Fibroblast of the aortic adventitia (primary cell): ENCODE data around the gene NINJ2. TPM values are rescaled to one million over a fixed set of nuclear protein-coding genes. Genes with fewer than 3 reads are reported as not detected.
A peak's percentile ranks its signal among the peaks of the same experiment; 100 is the strongest.

Source experiments
- DNase-seq: peaks from one replicate; pipeline ENCODE4 v3.0.0-alpha.2; 2010; ENCODE audit warnings: low read depth
- H3K4me3 ChIP-seq: 2 replicates; pipeline ENCODE4 v1.5.1; 2011; ENCODE audit warnings: low read depth, mild to moderate bottlenecking, control low read depth, low read length, moderate library complexity
- total RNA-seq: library from RNA; depleted of rRNA; stranded (reverse); fragments of >200 nt; gene quantifications from 2 replicates; pipeline ENCODE4 v1.2.3, GENCODE V29; 2012; ENCODE audit warnings: low replicate concordance
- TF ChIP-seq, protein P1 (sequence below): IDR thresholded peaks from 2 replicates; pipeline ENCODE4 v1.5.1; 2011; ENCODE audit warnings: mild to moderate bottlenecking, low read length, control low read depth, inconsistent platforms; ENCODE audit not compliant: insufficient read depth

NINJ2 gene
- total RNA-seq, 1 donor: 0.45 TPM

DNA sequence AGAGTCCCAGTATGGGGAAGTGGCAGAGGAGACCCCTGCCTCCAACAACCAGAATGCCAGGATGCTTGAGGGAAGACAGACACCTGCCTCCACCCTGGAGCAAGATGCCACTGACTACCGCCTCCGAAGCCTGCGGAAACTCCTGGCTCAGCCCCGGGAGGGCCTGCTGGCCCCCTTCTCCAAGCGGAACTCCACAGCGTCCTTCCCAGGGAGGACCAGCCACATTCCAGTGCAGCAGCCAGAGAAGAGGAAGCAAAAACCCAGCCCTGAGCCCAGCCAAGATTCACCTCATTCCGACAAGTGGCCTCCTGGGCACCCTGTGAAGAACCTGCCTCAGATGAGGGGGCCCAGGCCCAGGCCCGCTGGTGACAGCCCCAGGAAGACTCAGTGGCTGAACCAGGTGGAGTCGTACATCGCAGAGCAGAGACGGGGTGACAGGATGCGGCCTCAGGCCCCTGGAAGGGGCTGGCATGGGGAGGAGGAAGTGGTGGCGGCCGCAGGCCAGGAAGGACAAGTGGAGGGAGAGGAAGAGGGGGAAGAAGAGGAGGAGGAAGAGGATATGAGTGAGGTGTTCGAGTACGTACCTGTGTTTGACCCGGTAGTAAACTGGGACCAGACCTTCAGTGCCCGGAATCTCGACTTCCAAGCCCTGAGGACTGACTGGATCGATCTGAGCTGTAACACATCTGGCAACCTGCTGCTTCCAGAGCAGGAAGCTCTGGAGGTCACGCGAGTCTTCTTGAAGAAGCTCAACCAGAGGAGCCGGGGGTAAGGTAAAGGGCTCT is 109.8 kb downstream of the NINJ2 start:
- TF ChIP-seq, protein P1, sequence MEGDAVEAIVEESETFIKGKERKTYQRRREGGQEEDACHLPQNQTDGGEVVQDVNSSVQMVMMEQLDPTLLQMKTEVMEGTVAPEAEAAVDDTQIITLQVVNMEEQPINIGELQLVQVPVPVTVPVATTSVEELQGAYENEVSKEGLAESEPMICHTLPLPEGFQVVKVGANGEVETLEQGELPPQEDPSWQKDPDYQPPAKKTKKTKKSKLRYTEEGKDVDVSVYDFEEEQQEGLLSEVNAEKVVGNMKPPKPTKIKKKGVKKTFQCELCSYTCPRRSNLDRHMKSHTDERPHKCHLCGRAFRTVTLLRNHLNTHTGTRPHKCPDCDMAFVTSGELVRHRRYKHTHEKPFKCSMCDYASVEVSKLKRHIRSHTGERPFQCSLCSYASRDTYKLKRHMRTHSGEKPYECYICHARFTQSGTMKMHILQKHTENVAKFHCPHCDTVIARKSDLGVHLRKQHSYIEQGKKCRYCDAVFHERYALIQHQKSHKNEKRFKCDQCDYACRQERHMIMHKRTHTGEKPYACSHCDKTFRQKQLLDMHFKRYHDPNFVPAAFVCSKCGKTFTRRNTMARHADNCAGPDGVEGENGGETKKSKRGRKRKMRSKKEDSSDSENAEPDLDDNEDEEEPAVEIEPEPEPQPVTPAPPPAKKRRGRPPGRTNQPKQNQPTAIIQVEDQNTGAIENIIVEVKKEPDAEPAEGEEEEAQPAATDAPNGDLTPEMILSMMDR: no peak
- no peak overlapping the region for H3K4me3 ChIP-seq
- DNase-seq: no peak

DNA sequence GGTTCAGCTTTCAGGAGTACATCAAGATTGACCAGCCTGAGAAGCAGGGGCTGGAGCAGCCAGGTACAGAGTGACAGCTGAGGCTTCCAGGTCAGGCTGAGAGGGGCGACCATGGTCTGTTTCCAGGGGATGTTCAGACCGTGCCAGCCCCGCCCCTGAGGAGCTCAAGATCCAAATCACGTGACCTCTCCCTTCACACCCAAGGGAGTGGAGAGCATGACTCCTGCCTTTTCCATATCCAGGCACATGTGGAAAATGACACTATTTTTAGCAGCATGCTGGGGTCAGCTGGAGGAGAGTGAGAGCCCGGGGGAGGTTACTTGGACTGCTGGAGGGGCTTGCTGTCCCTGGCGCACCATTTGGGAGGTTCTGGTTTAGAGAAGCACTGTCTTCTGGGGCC is 110.8 kb downstream of the NINJ2 start:
- DNase-seq: peak; percentile 31
- TF ChIP-seq, protein P1: no peak
- H3K4me3 ChIP-seq: no peak overlapping the region

DNA sequence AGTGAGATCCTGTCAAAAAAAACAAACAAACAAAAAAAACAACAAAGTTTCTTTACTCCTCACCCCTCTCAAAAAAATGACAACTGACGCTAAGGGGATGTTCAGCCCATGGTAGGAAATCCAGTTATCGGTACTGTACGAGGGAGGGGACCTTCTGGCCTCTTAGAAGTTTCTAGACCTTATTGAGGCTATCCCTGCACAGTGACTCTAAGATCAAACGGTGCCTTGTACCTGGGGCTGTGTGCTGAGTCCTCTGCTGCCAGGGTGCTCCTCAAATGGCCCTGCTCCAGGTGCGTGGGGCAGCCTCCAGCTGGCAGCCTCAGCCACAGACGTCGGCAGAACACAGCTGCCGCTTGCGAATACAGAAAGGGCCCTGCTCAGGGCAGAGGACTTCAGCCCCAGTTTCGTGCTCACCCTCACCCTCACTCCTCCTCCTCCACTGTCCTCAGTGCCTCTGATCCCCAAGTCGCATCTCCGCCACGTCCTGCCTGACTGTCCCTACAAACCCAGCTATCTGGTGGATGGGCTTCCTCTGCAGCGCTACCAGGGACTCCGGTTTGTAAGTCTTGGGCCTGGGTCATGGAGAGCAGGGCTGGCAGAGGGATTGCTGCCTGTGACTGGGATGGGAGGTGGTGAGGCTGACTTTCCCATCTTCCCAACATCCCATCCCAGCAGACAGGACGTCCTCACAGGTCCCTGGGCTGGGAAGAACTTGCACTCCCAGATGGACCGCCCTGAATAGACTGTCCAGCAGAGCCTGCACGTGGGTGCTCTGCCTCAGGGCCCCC is 112.6 kb downstream of the NINJ2 start:
- no peak overlapping the region for H3K4me3 ChIP-seq
- TF ChIP-seq, protein P1: no peak
- no peak for DNase-seq

DNA sequence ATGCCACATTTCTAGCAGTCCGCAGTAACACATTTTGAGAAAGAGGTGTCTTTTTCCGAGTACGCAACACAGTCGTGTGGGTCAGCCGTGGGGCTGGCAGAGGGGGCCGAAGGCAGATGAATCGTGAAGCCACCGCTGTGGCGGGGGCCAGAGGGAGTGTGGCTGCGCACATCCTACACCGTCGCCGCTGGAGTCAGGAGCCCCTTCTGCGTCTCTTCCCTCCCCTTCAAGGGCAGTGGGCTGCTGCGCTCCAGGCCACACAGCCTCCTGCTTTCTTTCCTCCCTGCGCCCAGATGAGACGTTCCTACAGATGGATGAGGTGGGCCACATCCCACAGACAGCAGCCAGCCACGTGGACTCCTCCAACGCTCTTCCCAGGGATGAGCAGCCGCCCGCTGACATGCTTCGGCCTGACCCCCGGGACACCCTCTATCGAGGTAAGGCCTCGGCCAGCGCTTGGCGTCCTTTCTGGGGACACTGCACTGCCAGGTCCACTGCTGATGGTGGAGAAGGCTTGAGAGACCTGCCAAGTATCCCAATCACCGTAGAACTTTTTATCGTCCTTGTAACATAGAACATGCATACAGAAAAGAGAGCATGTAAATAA is 113.7 kb downstream of the NINJ2 start:
- no peak for DNase-seq
- TF ChIP-seq, protein P1: no peak
- no peak overlapping the region for H3K4me3 ChIP-seq

DNA sequence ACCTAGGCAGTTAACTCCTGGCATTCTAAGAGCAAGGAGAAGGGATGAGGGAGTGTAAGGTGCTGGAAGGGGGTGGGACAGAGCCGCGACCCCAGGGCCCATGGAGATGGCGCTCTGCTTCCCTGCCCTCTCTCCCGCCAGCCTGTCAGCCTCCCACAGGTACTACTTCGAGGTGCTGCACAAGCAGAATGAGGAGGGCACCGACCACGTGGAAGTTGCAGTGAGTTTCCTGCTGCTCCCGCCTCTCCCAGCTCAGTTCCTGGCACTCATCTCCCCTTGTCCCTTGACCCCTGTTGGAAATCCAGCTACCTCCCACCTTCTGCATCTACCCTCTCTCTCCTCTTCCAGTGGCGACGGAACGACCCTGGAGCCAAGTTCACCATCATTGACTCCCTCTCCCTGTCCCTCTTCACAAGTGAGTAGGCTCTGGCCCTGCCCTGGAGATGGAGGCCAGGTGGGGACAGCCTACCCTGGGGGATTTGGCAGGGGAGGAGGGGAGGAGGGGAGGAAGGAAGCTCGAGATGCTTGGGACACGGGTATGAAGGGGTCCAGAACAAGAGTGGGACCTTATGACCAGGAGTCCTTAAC is 115.3 kb downstream of the NINJ2 start:
- DNase-seq: no peak
- TF ChIP-seq, protein P1: no peak
- no peak overlapping the region for H3K4me3 ChIP-seq
